Measurements from ENCODE around the gene GARRE1.

GRCh38 chr19:34254046-34254697 is at the start of gene GARRE1:
- TF ChIP-seq CTCF (IDR thresholded peaks at IDR 0.05) = no peak
- TF ChIP-seq POLR2A (IDR thresholded peaks at IDR 0.05) = peak; percentile 70

Measured in adrenal gland (tissue), 5 donors.